DMS153 treated with DMSO at 0.1 percent for 48 hours (cell line): Measurements from ENCODE around the gene DLK1.

Experiments used
- DNase-seq: peaks from one replicate; lab custom pipeline; 2025; ENCODE audit not compliant: unreplicated experiment; lab: John Stamatoyannopoulos, UW

DLK1 gene

GRCh38 chr14:100693877-100694578 lies 32.7 kb upstream of the DLK1 start:
- DNase-seq: no peak

- no peak for DNase-seq
Measured at GRCh38 chr14:100694579-100695422, 31.9 kb upstream of the DLK1 start.

GRCh38 chr14:100695423-100695738 lies 31.3 kb upstream of the DLK1 start:
- no peak for DNase-seq

GRCh38 chr14:100696008-100696407 lies 30.7 kb upstream of the DLK1 start:
- DNase-seq: no peak

- DNase-seq: no peak
Measured at GRCh38 chr14:100696590-100696989, 30.1 kb upstream of the DLK1 start.

GRCh38 chr14:100698066-100698465 lies 28.6 kb upstream of the DLK1 start:
- no peak for DNase-seq

- DNase-seq: no peak
Measured at GRCh38 chr14:100698666-100699448, 27.8 kb upstream of the DLK1 start.

- no peak for DNase-seq
Measured at GRCh38 chr14:100701314-100701713, 25.4 kb upstream of the DLK1 start.

GRCh38 chr14:100702590-100702989 lies 24.1 kb upstream of the DLK1 start:
- DNase-seq: no peak

GRCh38 chr14:100703386-100704220 lies 23.1 kb upstream of the DLK1 start:
- no peak for DNase-seq

- DNase-seq: no peak
Measured at GRCh38 chr14:100706200-100706599, 20.5 kb upstream of the DLK1 start.

- DNase-seq: no peak
Measured at GRCh38 chr14:100706860-100707259, 19.8 kb upstream of the DLK1 start.

GRCh38 chr14:100708425-100709288 lies 18.0 kb upstream of the DLK1 start:
- DNase-seq: no peak

- DNase-seq: no peak
Measured at GRCh38 chr14:100709289-100710284, 17.1 kb upstream of the DLK1 start.

GRCh38 chr14:100710391-100710790 lies 16.3 kb upstream of the DLK1 start:
- DNase-seq: no peak

GRCh38 chr14:100710826-100711462 lies 15.7 kb upstream of the DLK1 start:
- DNase-seq: no peak

- DNase-seq: no peak
Measured at GRCh38 chr14:100711493-100711892, 15.2 kb upstream of the DLK1 start.

GRCh38 chr14:100712490-100712889 lies 14.2 kb upstream of the DLK1 start:
- DNase-seq: no peak
